Testis (tissue), 3 donors: ENCODE measurements around the gene ZNF827. TPM values are rescaled to one million over a fixed set of nuclear protein-coding genes. Genes with fewer than 3 reads are reported as not detected.

Experiments
- DNase-seq: peaks from one replicate; pipeline ENCODE4 v3.0.0-alpha.2; 2019
- H3K27ac ChIP-seq, 2 donors: fragments of 200-600 bp; sonication (generic); one replicate each; pipeline ENCODE4 v1.5.1; 2019
- H3K27me3 ChIP-seq: fragments of 200-600 bp; sonication (generic); one replicate; pipeline ENCODE4 v1.5.1; 2019
- H3K36me3 ChIP-seq: fragments of 200-600 bp; sonication (generic); one replicate; pipeline ENCODE4 v1.5.1; 2017; ENCODE audit warnings: low read depth; ENCODE audit errors: missing control alignments
- H3K4me1 ChIP-seq: fragments of 200-600 bp; sonication (generic); one replicate; pipeline ENCODE4 v1.5.1; 2019
- H3K4me3 ChIP-seq, 2 donors: fragments of 200-600 bp; sonication (generic); one replicate each; pipeline ENCODE4 v1.5.1; 2017 to 2019
- H3K9me3 ChIP-seq: fragments of 200-600 bp; sonication (generic); one replicate; pipeline ENCODE4 v1.5.1; 2017
- POLR2A ChIP-seq: fragments of 450-650 bp; IDR thresholded peaks from one replicate; pipeline ENCODE4 v1.6.1; 2017; ENCODE audit warnings: antibody characterized with exemption, mild to moderate bottlenecking, moderate library complexity
- WGBS, 2 donors: methylation state at CpG; one replicate each; pipeline ENCODE4 v1.1.5; 2018; 5-methylcytosine and 5-hydroxymethylcytosine counted together
- intact Hi-C: fragments of 100-400 bp; cut with DNase I; formaldehyde crosslinking; loops from one replicate; pipeline ENCODE4 v1.15.1; 2023; ENCODE audit warnings: low total_unique reads
- polyA plus RNA-seq: library from polyadenylated mRNA; stranded (reverse); fragments of 350-450 nt; fragmentation: Illumina TruSeq; extraction: RNeasy Lipid Tissue Mini Kit (QIAGEN cat#74804); gene quantifications from one replicate; pipeline ENCODE4 v1.2.3, GENCODE V29; 2014; ENCODE audit warnings: low read depth, low replicate concordance; ENCODE audit not compliant: insufficient read depth
- total RNA-seq, 2 donors: library from RNA; depleted of rRNA; stranded (reverse); fragments of >200 nt; gene quantifications; one replicate each; pipeline ENCODE4 v1.2.3, GENCODE V29; 2016
- TF ChIP-seq, protein P1 (sequence below), 3 experiments: fragments of 450-650 bp in 2 of 3; fragments of 200-600 bp in 1 of 3; sonication (generic) in 1 of 3; IDR thresholded peaks; one replicate each; pipeline ENCODE4 v1.5.1; 2016 to 2019; ENCODE audit warnings: antibody characterized with exemption in 3 of 3, mild to moderate bottlenecking in 2 of 3, moderate library complexity in 1 of 3

Gene ZNF827
- total and polyA plus RNA-seq, 3 donors from 2014 or later, result 13.9 to 46.8 (median 37.5) TPM

DNA sequence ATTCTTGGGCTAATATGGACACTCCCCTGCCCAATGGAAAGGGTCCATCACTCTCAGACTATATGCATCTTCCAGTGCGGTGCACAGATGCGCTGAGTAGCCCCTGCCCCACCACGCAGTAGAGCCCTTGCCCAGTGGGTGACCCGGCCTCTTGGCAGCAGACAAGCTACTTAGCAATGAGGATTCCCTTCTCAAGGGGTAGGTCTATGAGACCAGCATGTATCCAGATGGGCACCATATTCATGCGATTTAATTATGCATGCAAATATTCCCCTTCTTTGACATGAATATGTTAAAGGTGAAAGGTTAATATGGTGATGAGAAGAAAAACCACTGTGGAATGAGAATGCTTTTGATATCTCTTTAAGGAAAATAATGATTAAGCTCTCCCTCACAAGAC lies 77.7 kb downstream of the ZNF827 start:
- Histone ChIP-seq H3K9me3 (no peaks in the 10 kb centered on the region), H3K4me3 (no peak overlapping the region), H3K4me1 (no peaks in the 10 kb centered on the region), H3K27me3 (no peaks in the 10 kb centered on the region), H3K36me3 (no peaks in the 10 kb centered on the region), H3K27ac (no peak overlapping the region)
- DNase-seq, result no peak
- intact Hi-C loops, result no loop called here
- TF ChIP-seq, protein P1, sequence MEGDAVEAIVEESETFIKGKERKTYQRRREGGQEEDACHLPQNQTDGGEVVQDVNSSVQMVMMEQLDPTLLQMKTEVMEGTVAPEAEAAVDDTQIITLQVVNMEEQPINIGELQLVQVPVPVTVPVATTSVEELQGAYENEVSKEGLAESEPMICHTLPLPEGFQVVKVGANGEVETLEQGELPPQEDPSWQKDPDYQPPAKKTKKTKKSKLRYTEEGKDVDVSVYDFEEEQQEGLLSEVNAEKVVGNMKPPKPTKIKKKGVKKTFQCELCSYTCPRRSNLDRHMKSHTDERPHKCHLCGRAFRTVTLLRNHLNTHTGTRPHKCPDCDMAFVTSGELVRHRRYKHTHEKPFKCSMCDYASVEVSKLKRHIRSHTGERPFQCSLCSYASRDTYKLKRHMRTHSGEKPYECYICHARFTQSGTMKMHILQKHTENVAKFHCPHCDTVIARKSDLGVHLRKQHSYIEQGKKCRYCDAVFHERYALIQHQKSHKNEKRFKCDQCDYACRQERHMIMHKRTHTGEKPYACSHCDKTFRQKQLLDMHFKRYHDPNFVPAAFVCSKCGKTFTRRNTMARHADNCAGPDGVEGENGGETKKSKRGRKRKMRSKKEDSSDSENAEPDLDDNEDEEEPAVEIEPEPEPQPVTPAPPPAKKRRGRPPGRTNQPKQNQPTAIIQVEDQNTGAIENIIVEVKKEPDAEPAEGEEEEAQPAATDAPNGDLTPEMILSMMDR (IDR thresholded peaks at IDR 0.05), result no peak
- TF ChIP-seq POLR2A, result no peak
- WGBS, 2 donors, result 96 to 99% methylated on average over 5 of the region's 5 CpGs

DNA sequence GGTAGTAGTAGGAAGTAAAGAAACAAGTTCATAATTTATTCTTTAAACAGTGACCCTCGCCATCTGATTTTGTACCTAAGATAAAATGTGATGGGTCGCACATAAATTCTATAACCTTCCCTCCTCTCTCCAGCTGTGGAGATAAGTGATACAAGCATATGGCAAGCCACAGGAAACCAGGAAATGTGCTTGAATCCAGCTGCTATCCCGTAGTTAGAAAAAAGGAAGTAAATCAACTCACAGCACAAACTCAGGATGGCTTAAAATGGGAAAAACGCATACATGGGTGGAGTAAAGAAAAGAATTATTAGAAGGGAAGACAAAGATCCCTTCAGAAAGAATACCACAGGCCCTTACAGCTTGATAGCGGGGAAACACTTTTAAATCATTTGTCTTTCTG lies 78.2 kb downstream of the ZNF827 start:
- TF ChIP-seq, protein P1 (IDR thresholded peaks at IDR 0.05), result no peak
- no peak for TF ChIP-seq POLR2A
- Histone ChIP-seq H3K27ac (no peak overlapping the region), H3K4me3 (no peak overlapping the region), H3K36me3 (no peaks in the 10 kb centered on the region), H3K27me3 (no peaks in the 10 kb centered on the region), H3K9me3 (no peaks in the 10 kb centered on the region), H3K4me1 (no peaks in the 10 kb centered on the region)
- intact Hi-C loops, result no loop called here
- no peak for DNase-seq
- WGBS, 2 donors, result 61 to 72% methylated on average over 5 of the region's 5 CpGs

DNA sequence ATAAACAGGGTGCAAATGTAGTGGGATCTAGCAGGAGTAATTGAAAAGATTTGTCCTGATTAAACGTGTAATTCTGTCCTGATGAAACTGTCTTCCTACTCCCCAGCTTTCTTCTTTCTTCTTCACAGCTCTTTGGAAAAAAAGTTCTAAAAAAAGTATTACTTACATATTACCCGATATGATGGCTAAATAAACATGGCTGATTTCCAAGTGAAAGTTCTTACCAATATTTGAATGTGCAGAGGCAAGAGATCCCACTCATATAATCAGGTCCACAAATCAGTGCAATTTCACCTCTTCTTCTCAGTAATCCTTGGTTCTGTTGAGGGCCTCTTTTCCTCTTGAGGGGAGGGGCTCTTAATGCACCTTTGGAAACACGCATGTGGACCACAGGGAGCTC lies 78.7 kb downstream of the ZNF827 start:
- no peak for TF ChIP-seq POLR2A
- TF ChIP-seq, protein P1 (IDR thresholded peaks at IDR 0.05), result no peak
- Histone ChIP-seq H3K36me3 (no peaks in the 10 kb centered on the region), H3K27me3 (no peaks in the 10 kb centered on the region), H3K27ac (no peak overlapping the region), H3K4me3 (no peak overlapping the region), H3K9me3 (no peaks in the 10 kb centered on the region), H3K4me1 (no peaks in the 10 kb centered on the region)
- WGBS, 2 donors, result 68 to 72% methylated on average over 3 of the region's 3 CpGs
- no peak for DNase-seq
- intact Hi-C loops, result no loop called here

DNA sequence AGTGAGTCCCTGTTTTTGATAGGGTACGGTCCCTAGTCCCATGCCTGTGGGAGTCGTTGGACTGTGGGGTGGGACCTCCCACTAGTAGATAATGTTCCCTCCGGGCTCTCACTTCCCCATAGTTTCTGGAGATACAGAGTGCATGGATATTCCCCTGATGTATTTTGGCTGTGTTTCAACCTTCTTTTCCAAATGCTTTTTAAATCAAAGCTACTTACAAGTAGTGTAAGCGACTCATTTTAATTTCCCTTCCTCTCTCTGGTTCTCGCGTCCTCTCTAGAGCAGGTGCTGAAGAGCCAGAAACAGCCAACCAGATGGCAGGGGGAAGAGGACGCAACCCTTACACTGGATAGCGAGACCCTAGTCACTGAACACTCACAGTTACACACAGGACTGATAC lies 79.2 kb downstream of the ZNF827 start:
- intact Hi-C loops, result no loop called here
- Histone ChIP-seq H3K9me3 (no peaks in the 10 kb centered on the region), H3K4me3 (no peak overlapping the region), H3K36me3 (no peaks in the 10 kb centered on the region), H3K27ac (no peak overlapping the region), H3K27me3 (no peaks in the 10 kb centered on the region), H3K4me1 (no peaks in the 10 kb centered on the region)
- TF ChIP-seq, protein P1 (IDR thresholded peaks at IDR 0.05), result no peak
- TF ChIP-seq POLR2A, result no peak
- no peak for DNase-seq
- 66 to 79% methylated on average over 8 of the region's 8 CpGs for WGBS, 2 donors

DNA sequence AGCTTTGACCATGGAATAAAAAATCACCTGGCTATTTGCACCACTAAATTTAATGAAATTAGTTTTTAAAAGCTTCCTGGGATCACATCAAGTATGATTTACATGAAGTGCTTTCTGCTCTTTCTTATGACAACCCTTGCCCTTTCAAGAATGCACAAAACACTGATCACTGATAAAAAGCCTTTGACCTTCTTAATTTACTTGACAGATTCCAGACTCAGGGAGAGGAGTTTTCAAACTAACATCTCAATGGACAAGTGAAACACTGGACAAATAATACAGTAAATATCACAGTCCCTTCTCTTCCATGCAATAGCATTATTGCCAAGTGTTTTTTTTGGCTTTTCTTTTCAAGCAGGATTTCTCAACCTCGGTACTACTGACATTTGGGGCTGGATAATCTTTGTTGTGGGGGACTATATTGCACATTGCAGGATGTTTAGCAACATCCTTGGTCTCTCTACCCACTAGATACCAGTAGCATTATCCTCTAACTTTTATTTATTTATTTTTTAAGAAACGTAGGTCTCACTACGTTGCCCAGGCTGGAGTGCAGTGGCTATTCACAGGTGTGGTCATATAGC lies 86.3 kb downstream of the ZNF827 start:
- intact Hi-C loops, result no loop called here
- WGBS, 2 donors, result 68 to 87% methylated on average over 3 of the region's 3 CpGs

More for the DNA sequence above, 86.3 kb downstream of the ZNF827 start:
- no peaks in the 10 kb centered on the region for H3K27me3 ChIP-seq
- H3K9me3 ChIP-seq, result no peaks in the 10 kb centered on the region
- TF ChIP-seq POLR2A, result no peak
- TF ChIP-seq, protein P1 (IDR thresholded peaks at IDR 0.05), result no peak
- H3K36me3 ChIP-seq, result no peaks in the 10 kb centered on the region
- DNase-seq, result no peak
- no peak overlapping the region for H3K27ac ChIP-seq
- no peaks in the 10 kb centered on the region for H3K4me1 ChIP-seq
- H3K4me3 ChIP-seq, result no peak overlapping the region
